Measurements from ENCODE around the gene ALK.

ALK gene

DNA sequence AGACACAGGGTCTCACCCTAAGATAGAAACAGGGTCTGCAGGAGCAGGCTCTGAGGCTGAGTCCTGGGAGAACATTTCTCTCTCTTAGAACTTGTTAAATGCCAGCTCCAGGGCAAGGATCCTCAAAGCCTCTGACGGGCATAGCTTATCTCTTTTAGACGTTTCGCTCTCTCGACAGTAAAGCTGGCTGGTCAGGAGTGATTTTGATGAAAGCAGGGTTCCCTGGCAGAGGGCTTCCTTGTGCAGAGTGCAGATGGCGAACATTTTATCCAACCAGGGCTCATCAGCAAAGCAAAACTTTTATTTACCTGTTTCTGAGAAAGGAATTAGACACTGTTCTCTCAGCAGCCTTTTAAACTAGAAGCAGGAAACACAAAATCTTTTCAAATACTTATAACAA, 350.8 kb downstream of the ALK start:
- H3K27ac ChIP-seq (ENCODE audit: insufficient read depth, low read depth, low read length, poor library complexity, severe bottlenecking), result no peak overlapping the region
- H3K36me3 ChIP-seq (ENCODE audit: control insufficient read depth, insufficient read depth, low read length), result no peaks in the 10 kb centered on the region
- 93 to 95% methylated on average over 5 of the region's 5 CpGs for WGBS, 2 experiments
- no peaks in the 10 kb centered on the region for H3K4me1 ChIP-seq (ENCODE audit: control insufficient read depth, insufficient read depth, low read length)
- no peaks in the 10 kb centered on the region for H3K9me3 ChIP-seq (ENCODE audit: control insufficient read depth, low read length)
- no peaks in the 10 kb centered on the region for H3K27me3 ChIP-seq (ENCODE audit: control insufficient read depth, insufficient read depth, low read length, poor library complexity, severe bottlenecking)
- no peak overlapping the region for H3K4me3 ChIP-seq (ENCODE audit: insufficient read depth, low read depth, low read length)

DNA sequence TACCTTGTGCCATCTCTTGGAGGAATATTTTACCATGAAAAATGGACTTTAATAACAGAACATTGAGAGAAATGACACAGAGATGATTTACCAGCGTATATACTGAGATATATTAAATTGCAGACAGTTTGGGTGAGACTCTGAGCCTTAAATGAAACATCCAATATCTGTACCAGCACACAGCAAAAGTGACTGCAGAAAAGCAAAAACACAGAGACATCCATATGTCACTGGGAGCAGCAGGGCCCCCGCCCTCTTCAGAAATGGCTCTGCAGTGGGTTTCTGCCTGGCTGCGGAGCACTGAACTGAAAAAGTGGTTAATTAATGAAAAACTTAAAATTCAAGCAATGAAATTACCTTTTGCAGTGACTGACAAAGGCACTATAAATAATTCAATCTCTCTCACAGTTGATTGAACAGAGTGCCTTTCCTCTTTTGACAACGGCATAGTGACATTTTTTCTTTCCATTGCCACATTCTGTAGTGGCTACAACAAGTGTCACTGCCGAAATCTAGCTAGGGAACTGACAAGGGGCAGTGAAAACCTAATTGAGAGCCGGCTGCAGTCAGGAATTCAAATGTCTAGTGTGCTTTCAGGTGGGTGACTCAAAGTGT, 353.4 kb downstream of the ALK start:
- H3K4me3 ChIP-seq (ENCODE audit: insufficient read depth, low read depth, low read length), result no peak overlapping the region
- no peaks in the 10 kb centered on the region for H3K36me3 ChIP-seq (ENCODE audit: control insufficient read depth, insufficient read depth, low read length)
- H3K4me1 ChIP-seq (ENCODE audit: control insufficient read depth, insufficient read depth, low read length), result no peaks in the 10 kb centered on the region
- H3K27ac ChIP-seq (ENCODE audit: insufficient read depth, low read depth, low read length, poor library complexity, severe bottlenecking), result no peak overlapping the region
- no peaks in the 10 kb centered on the region for H3K27me3 ChIP-seq (ENCODE audit: control insufficient read depth, insufficient read depth, low read length, poor library complexity, severe bottlenecking)
- WGBS, 2 experiments, result 76 to 80% methylated on average over 5 to 6 of the region's 6 CpGs
- H3K9me3 ChIP-seq (ENCODE audit: control insufficient read depth, low read length), result no peaks in the 10 kb centered on the region

DNA sequence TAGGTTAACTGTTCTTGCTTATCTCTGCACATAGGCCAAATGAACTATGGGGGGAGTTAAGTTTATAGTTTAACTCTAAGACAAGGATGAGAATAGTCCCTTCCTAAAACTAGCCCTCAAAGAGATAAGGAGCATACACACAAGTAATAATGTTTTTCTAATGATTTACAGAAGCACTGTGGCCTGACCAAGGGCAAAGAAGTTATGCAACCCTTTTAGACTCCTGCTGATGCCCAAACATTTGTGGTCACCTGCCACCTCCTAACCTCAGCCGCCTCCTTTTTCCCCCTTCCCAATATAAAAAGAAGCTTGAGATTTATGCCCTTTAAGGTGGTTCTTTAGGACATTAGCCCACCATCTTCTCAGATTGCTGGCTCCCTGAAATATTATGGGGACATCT, 357.7 kb downstream of the ALK start:
- no peak overlapping the region for H3K27ac ChIP-seq (ENCODE audit: insufficient read depth, low read depth, low read length, poor library complexity, severe bottlenecking)
- WGBS, 2 experiments, result 86 to 100% methylated on average over 1 of the region's 1 CpG
- no peaks in the 10 kb centered on the region for H3K9me3 ChIP-seq (ENCODE audit: control insufficient read depth, low read length)

DNA sequence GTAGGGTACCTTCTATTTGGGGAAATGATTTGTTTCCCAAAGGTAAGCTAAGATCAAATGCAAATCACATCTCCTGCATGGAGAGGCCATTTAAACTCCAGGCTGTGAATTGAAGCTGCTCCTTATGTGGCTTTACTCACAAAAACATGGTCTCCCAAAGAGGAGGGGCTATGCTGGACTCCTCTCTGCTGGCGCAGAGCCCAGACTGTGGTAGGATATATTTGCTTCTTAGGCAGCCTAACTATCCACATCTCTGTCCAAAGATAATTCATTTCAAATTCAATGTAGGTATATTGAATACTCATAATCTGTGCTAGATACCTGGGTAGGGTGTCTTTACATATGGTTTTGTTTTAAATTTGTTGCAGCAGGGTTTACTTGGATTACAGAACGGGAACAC, 358.5 kb downstream of the ALK start:
- Histone ChIP-seq H3K36me3 (ENCODE audit: control insufficient read depth, insufficient read depth, low read length) (no peaks in the 10 kb centered on the region), H3K27me3 (ENCODE audit: control insufficient read depth, insufficient read depth, low read length, poor library complexity, severe bottlenecking) (no peaks in the 10 kb centered on the region), H3K27ac (ENCODE audit: insufficient read depth, low read depth, low read length, poor library complexity, severe bottlenecking) (no peak overlapping the region), H3K9me3 (ENCODE audit: control insufficient read depth, low read length) (no peaks in the 10 kb centered on the region), H3K4me3 (ENCODE audit: insufficient read depth, low read depth, low read length) (no peak overlapping the region), H3K4me1 (ENCODE audit: control insufficient read depth, insufficient read depth, low read length) (no peaks in the 10 kb centered on the region)
- WGBS, 2 experiments, result 88 to 90% methylated on average over 1 of the region's 2 CpGs

More for the DNA sequence above, 357.7 kb downstream of the ALK start:
- Histone ChIP-seq H3K36me3 (ENCODE audit: control insufficient read depth, insufficient read depth, low read length) (no peaks in the 10 kb centered on the region), H3K27me3 (ENCODE audit: control insufficient read depth, insufficient read depth, low read length, poor library complexity, severe bottlenecking) (no peaks in the 10 kb centered on the region), H3K4me1 (ENCODE audit: control insufficient read depth, insufficient read depth, low read length) (no peaks in the 10 kb centered on the region), H3K4me3 (ENCODE audit: insufficient read depth, low read depth, low read length) (no peak overlapping the region)

DNA sequence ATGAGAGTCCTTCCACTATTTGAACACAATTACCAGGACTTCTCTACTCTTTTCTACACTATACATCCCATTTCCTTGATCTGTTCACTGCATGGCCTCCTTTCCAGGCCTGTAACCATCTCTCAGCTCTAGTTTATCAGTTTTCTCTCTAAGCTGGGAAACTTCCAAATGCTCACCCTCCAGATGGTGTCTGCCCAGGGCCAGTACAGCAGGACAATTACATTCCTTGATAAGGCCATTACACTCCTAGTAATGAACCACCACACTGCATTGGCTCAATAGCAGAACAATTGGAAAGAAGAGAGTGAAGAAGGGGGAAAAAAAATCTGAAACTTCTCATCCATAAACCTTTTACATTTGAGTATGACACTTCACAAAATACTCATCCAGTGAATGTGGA, 359.1 kb downstream of the ALK start:
- Histone ChIP-seq H3K4me1 (ENCODE audit: control insufficient read depth, insufficient read depth, low read length) (no peaks in the 10 kb centered on the region), H3K36me3 (ENCODE audit: control insufficient read depth, insufficient read depth, low read length) (no peaks in the 10 kb centered on the region), H3K27me3 (ENCODE audit: control insufficient read depth, insufficient read depth, low read length, poor library complexity, severe bottlenecking) (no peaks in the 10 kb centered on the region), H3K4me3 (ENCODE audit: insufficient read depth, low read depth, low read length) (no peak overlapping the region), H3K9me3 (ENCODE audit: control insufficient read depth, low read length) (no peaks in the 10 kb centered on the region), H3K27ac (ENCODE audit: insufficient read depth, low read depth, low read length, poor library complexity, severe bottlenecking) (no peak overlapping the region)

DNA sequence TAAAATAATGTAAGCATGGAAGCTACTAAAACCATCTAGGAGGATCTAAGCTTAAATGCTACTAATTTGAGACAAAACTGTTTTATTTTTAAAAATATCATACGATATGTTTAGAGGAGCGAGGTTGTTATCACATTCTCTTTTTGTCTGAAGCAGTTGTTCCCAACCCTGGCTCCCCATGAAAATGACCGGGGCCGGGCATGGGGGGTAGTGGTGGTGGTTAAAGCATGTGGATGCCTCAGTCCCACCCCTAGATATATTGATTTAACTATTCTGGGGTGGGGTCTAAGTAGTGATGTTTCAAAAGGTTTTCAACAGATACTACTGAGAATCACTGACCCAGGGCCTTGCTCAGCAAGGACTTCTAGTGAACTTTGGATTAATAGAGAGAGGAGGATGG, 359.8 kb downstream of the ALK start:
- Histone ChIP-seq H3K27me3 (ENCODE audit: control insufficient read depth, insufficient read depth, low read length, poor library complexity, severe bottlenecking) (no peaks in the 10 kb centered on the region), H3K4me1 (ENCODE audit: control insufficient read depth, insufficient read depth, low read length) (no peaks in the 10 kb centered on the region), H3K27ac (ENCODE audit: insufficient read depth, low read depth, low read length, poor library complexity, severe bottlenecking) (no peak overlapping the region), H3K4me3 (ENCODE audit: insufficient read depth, low read depth, low read length) (no peak overlapping the region), H3K9me3 (ENCODE audit: control insufficient read depth, low read length) (no peaks in the 10 kb centered on the region), H3K36me3 (ENCODE audit: control insufficient read depth, insufficient read depth, low read length) (no peaks in the 10 kb centered on the region)
- 95 to 98% methylated on average over 3 to 4 of the region's 4 CpGs for WGBS, 2 experiments

DNA sequence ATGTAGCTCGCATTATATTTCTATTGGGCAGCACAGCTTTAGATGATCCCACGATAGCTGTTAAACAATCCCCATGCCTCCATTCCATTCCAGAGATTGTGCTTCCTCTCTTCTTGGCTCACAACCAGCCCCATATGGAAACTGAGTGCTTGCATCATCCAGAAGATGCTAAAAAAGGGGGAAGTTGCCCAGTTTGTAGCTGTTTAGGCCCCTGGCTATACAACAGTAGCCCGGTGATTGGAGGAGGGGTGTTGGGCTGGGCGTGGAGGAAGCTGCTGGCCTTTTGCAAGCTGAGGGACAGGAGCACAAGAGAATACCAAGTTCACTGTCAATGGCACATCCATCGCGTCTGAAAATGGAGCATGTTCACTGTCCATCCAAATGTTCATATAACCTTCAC, 360.2 kb downstream of the ALK start:
- WGBS, 2 experiments, result 88 to 90% methylated on average over 6 of the region's 6 CpGs
- Histone ChIP-seq H3K9me3 (ENCODE audit: control insufficient read depth, low read length) (no peaks in the 10 kb centered on the region), H3K27me3 (ENCODE audit: control insufficient read depth, insufficient read depth, low read length, poor library complexity, severe bottlenecking) (no peaks in the 10 kb centered on the region), H3K27ac (ENCODE audit: insufficient read depth, low read depth, low read length, poor library complexity, severe bottlenecking) (no peak overlapping the region), H3K4me1 (ENCODE audit: control insufficient read depth, insufficient read depth, low read length) (no peaks in the 10 kb centered on the region), H3K36me3 (ENCODE audit: control insufficient read depth, insufficient read depth, low read length) (no peaks in the 10 kb centered on the region), H3K4me3 (ENCODE audit: insufficient read depth, low read depth, low read length) (no peak overlapping the region)

DNA sequence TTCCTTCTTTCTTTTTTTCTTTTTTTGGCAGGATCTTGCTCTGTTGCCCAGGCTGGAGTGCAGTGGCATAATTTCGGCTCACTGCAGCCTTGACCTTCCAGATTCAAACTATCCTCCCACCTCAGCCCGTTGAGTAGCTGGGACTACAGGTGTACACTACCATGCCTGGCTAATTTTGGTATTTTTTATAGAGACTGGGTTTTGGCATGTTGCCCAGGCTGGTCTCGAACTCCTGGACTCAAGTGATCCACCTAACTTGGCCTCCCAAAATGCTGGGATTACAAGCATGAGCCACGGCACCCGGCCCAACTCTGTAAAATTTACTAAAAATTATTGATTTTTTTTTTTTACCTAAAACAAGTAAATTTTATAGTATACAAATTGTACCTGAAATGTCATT, 360.8 kb downstream of the ALK start:
- no peaks in the 10 kb centered on the region for H3K9me3 ChIP-seq (ENCODE audit: control insufficient read depth, low read length)
- H3K4me3 ChIP-seq (ENCODE audit: insufficient read depth, low read depth, low read length), result no peak overlapping the region
- WGBS, 2 experiments, result 89 to 96% methylated on average over 3 to 4 of the region's 5 CpGs
- H3K36me3 ChIP-seq (ENCODE audit: control insufficient read depth, insufficient read depth, low read length), result no peaks in the 10 kb centered on the region
- H3K4me1 ChIP-seq (ENCODE audit: control insufficient read depth, insufficient read depth, low read length), result no peaks in the 10 kb centered on the region
- H3K27ac ChIP-seq (ENCODE audit: insufficient read depth, low read depth, low read length, poor library complexity, severe bottlenecking), result no peak overlapping the region
- no peaks in the 10 kb centered on the region for H3K27me3 ChIP-seq (ENCODE audit: control insufficient read depth, insufficient read depth, low read length, poor library complexity, severe bottlenecking)

DNA sequence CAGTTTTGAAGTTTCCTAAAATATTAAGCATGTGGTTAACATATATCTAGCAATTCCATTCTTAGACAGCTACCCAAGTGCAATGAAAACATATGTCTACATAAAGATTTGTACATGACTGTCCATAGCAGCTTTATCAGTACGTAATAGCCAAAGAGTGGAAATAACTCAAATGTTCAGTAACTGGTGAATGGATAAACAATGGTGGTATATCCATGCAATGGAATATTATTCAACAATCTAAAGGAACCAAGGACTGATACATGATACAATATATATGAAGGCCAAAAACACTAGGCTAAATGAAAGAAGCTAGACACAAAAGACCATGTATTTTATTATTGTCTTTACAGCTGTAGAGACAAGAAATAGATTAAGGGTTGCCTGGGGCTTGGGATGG, 361.4 kb downstream of the ALK start:
- no peaks in the 10 kb centered on the region for H3K9me3 ChIP-seq (ENCODE audit: control insufficient read depth, low read length)
- H3K4me1 ChIP-seq (ENCODE audit: control insufficient read depth, insufficient read depth, low read length), result no peaks in the 10 kb centered on the region
- 91% methylated on average over 1 of the region's 1 CpG; no CpG with 5 or more reads in 1 of the 2 experiments for WGBS, 2 experiments
- no peaks in the 10 kb centered on the region for H3K27me3 ChIP-seq (ENCODE audit: control insufficient read depth, insufficient read depth, low read length, poor library complexity, severe bottlenecking)
- no peaks in the 10 kb centered on the region for H3K36me3 ChIP-seq (ENCODE audit: control insufficient read depth, insufficient read depth, low read length)
- H3K27ac ChIP-seq (ENCODE audit: insufficient read depth, low read depth, low read length, poor library complexity, severe bottlenecking), result no peak overlapping the region
- H3K4me3 ChIP-seq (ENCODE audit: insufficient read depth, low read depth, low read length), result no peak overlapping the region

DNA sequence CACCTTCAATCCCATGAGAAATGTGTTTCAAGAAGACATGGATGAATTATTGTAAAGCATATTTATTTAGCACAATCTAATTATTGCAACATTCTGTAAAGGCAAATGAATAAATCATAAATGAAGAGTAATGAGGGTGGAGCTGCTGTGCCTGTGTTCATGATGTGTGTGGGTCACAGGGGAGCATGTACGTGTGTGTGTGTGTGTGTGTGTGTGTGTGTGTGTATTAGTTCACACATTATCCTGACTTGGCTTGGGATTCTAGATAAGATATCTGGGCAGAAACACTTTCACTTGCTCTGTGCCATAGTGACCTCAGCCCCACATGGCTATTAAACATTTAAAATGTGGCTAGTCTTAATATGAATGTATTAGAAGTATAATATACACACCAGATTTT, 361.8 kb downstream of the ALK start:
- Histone ChIP-seq H3K36me3 (ENCODE audit: control insufficient read depth, insufficient read depth, low read length) (no peaks in the 10 kb centered on the region), H3K4me3 (ENCODE audit: insufficient read depth, low read depth, low read length) (no peak overlapping the region), H3K27me3 (ENCODE audit: control insufficient read depth, insufficient read depth, low read length, poor library complexity, severe bottlenecking) (no peaks in the 10 kb centered on the region), H3K27ac (ENCODE audit: insufficient read depth, low read depth, low read length, poor library complexity, severe bottlenecking) (no peak overlapping the region), H3K9me3 (ENCODE audit: control insufficient read depth, low read length) (no peaks in the 10 kb centered on the region), H3K4me1 (ENCODE audit: control insufficient read depth, insufficient read depth, low read length) (no peaks in the 10 kb centered on the region)
- 82 to 89% methylated on average over 1 of the region's 1 CpG for WGBS, 2 experiments

DNA sequence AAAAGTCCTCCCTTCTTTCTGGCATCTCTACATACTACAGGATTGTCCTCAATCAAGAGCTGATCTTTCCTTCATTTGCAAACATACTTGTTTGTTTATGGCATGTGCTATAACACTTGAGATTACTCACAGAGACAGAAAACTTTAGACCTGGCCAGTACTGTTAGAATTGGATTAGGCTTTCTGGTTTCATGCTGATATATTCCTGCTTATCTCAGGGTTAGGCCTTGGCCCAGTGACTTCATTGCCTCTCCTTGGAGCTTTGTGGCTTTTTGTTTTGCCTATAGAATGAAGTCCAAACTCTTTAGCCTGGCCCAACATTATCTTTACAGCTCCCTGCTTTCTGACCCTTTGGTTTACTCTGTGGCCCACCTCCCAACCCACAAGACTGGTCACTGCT, 363.3 kb downstream of the ALK start:
- Histone ChIP-seq H3K36me3 (ENCODE audit: control insufficient read depth, insufficient read depth, low read length) (no peaks in the 10 kb centered on the region), H3K4me1 (ENCODE audit: control insufficient read depth, insufficient read depth, low read length) (no peaks in the 10 kb centered on the region), H3K27me3 (ENCODE audit: control insufficient read depth, insufficient read depth, low read length, poor library complexity, severe bottlenecking) (no peaks in the 10 kb centered on the region), H3K9me3 (ENCODE audit: control insufficient read depth, low read length) (no peaks in the 10 kb centered on the region), H3K4me3 (ENCODE audit: insufficient read depth, low read depth, low read length) (no peak overlapping the region), H3K27ac (ENCODE audit: insufficient read depth, low read depth, low read length, poor library complexity, severe bottlenecking) (no peak overlapping the region)

Measured in ectodermal cell (in vitro differentiated cells).